Liver (tissue), 9 donors: ENCODE data around the gene DYNLT1. TPM values are rescaled to one million over a fixed set of nuclear protein-coding genes. Genes with fewer than 3 reads are reported as not detected.

Source experiments
- DNase-seq: peaks from one replicate; pipeline ENCODE4 v3.0.0-alpha.2; 2017; ENCODE audit warnings: low spot score
- H3K27ac ChIP-seq, 2 donors: one replicate each; pipeline ENCODE4 v1.7.0; 2013; ENCODE audit warnings: inconsistent platforms in 2 of 2, low read length in 2 of 2, control low read depth in 1 of 2, low read depth in 1 of 2, mild to moderate bottlenecking in 1 of 2
- H3K27me3 ChIP-seq, 4 donors: one replicate each; pipeline versions ENCODE4 v1.6.1 to v1.7.0; 2013; ENCODE audit warnings: low read length in 3 of 4, inconsistent platforms in 1 of 4, mild to moderate bottlenecking in 1 of 4, moderate library complexity in 1 of 4; ENCODE audit not compliant: control insufficient read depth in 4 of 4, insufficient read depth in 4 of 4
- H3K36me3 ChIP-seq, 4 donors: one replicate each; pipeline versions ENCODE4 v1.6.1 to v1.7.0; 2013; ENCODE audit warnings: low read length in 3 of 4, mild to moderate bottlenecking in 3 of 4, low read depth in 1 of 4, moderate library complexity in 1 of 4; ENCODE audit not compliant: control insufficient read depth in 4 of 4, insufficient read depth in 3 of 4
- H3K4me1 ChIP-seq, 4 donors: one replicate each; pipeline versions ENCODE4 v1.6.1 to v1.7.0; 2013; ENCODE audit warnings: low read length in 3 of 4, mild to moderate bottlenecking in 3 of 4, moderate library complexity in 1 of 4; ENCODE audit not compliant: control insufficient read depth in 4 of 4, insufficient read depth in 4 of 4
- H3K4me3 ChIP-seq, 3 donors: one replicate each; pipeline versions ENCODE4 v1.6.1 to v1.7.0; 2013; ENCODE audit warnings: low read length in 3 of 3, control low read depth in 1 of 3, low read depth in 1 of 3, mild to moderate bottlenecking in 1 of 3
- H3K9ac ChIP-seq, 2 donors: one replicate each; pipeline ENCODE4 v1.7.0; 2013; ENCODE audit warnings: low read length in 2 of 2, mild to moderate bottlenecking in 2 of 2, moderate library complexity in 2 of 2, control low read depth in 1 of 2, low read depth in 1 of 2
- H3K9me3 ChIP-seq, 4 donors: one replicate each; pipeline versions ENCODE4 v1.6.1 to v1.7.0; 2013; ENCODE audit warnings: low read length in 3 of 4; ENCODE audit not compliant: control insufficient read depth in 4 of 4
- EGR1 ChIP-seq, 2 donors: IDR thresholded peaks; 2 replicates each; pipeline ENCODE4 v1.6.1; 2016 to 2018; ENCODE audit warnings: antibody characterized with exemption in 2 of 2, low read depth in 2 of 2
- FOXA1 ChIP-seq: IDR thresholded peaks from 2 replicates; pipeline ENCODE4 v1.6.1; 2016; ENCODE audit warnings: antibody characterized with exemption
- FOXA2 ChIP-seq: IDR thresholded peaks from 2 replicates; pipeline ENCODE4 v1.6.1; 2016; ENCODE audit warnings: antibody characterized with exemption
- HNF4A ChIP-seq, 2 donors: conservative IDR thresholded peaks; 2 replicates each; pipeline ENCODE4 v1.6.1; 2016; ENCODE audit warnings: antibody characterized with exemption in 2 of 2, mild to moderate bottlenecking in 2 of 2
- JUND ChIP-seq, 2 donors: IDR thresholded peaks; 2 replicates each; pipeline ENCODE4 v1.6.1; 2016; ENCODE audit warnings: antibody characterized with exemption in 2 of 2
- RAD21 ChIP-seq, 2 donors: IDR thresholded peaks; 2 replicates each; pipeline ENCODE4 v1.6.1; 2016; ENCODE audit warnings: antibody characterized with exemption in 2 of 2, mild to moderate bottlenecking in 2 of 2
- REST ChIP-seq: IDR thresholded peaks from 2 replicates; pipeline ENCODE4 v1.6.1; 2016; ENCODE audit warnings: antibody characterized with exemption, mild to moderate bottlenecking
- RXRA ChIP-seq, 2 donors: IDR thresholded peaks; 2 replicates each; pipeline ENCODE4 v1.6.1; 2017 to 2018; ENCODE audit warnings: antibody characterized with exemption in 2 of 2, mild to moderate bottlenecking in 1 of 2
- YY1 ChIP-seq: IDR thresholded peaks from 2 replicates; pipeline ENCODE4 v1.6.1; 2016; ENCODE audit warnings: antibody characterized with exemption, mild to moderate bottlenecking
- ZBTB33 ChIP-seq: IDR thresholded peaks from 2 replicates; pipeline ENCODE4 v1.6.1; 2016; ENCODE audit warnings: antibody characterized with exemption
- WGBS: extraction: QIAGEN DNeasy Blood & Tissue Kit; methylation state at CpG from one replicate; pipeline ENCODE4 v1.1.7; 2013; 5-methylcytosine and 5-hydroxymethylcytosine counted together
- polyA plus RNA-seq, 2 donors: library from polyadenylated mRNA; stranded (reverse) in 1 of 2; unstranded in 1 of 2; fragments of 200-250 nt in 1 of 2; fragments of >200 nt in 1 of 2; fragmentation: Nextera tagmentation in 1 of 2; extraction: Ambion mirVana in 1 of 2; gene quantifications; one replicate each; pipeline versions ENCODE4 v1.2.1 to v1.2.3, GENCODE V29; 2013 to 2015
- total RNA-seq, 2 donors: library from RNA; depleted of rRNA; stranded (reverse); fragments of >200 nt; gene quantifications; one replicate each; pipeline ENCODE4 v1.2.3, GENCODE V29; 2014
- TF ChIP-seq, protein P1 (sequence below): fragments of 150-350 bp; IDR thresholded peaks from 2 replicates; pipeline ENCODE4 v1.5.1; 2017; ENCODE audit warnings: improper control_type of control experiment, low read depth, low read length; ENCODE audit not compliant: missing input control
- donor health status: healthy.
- donor health status: healthy.
- donor health status: healthy.
- donor health status: healthy.
- donor health status: healthy.

DYNLT1 gene
- total and polyA plus RNA-seq, 4 donors = 17.7 to 86.9 (median 38.3) TPM

DNA sequence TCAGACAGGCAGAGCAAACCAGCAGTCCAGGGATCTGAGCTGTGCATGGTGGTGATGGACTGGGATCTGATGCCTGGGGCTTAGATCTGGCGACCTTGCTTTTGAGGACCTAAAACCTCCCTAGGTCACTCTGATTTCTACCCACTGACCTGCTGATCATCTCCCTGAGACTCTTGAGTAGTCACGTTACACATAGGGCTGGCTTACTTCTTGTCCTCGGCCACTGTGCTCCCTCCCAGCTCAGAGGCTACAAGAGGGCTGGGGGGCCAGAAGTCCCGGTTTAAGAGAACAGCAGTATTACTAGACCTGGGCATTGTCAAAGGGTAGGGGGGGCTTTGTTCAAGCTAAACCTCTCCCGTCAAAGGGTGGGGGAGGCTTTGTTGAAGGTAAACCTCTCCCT lies 5.5 kb downstream of the DYNLT1 start:
- Histone ChIP-seq H3K9ac (no peak overlapping the region), H3K36me3 (peaks cover 4 to 23% (median 14%) of the 10 kb centered on the region in 4 donors), H3K4me3 (no peak overlapping the region), H3K9me3 (no peaks in the 10 kb centered on the region), H3K4me1 (peaks cover 0 to 12% (median 7%) of the 10 kb centered on the region in 4 donors), H3K27ac (no peak overlapping the region), H3K27me3 (no peaks in the 10 kb centered on the region)
- TF ChIP-seq, protein P1, sequence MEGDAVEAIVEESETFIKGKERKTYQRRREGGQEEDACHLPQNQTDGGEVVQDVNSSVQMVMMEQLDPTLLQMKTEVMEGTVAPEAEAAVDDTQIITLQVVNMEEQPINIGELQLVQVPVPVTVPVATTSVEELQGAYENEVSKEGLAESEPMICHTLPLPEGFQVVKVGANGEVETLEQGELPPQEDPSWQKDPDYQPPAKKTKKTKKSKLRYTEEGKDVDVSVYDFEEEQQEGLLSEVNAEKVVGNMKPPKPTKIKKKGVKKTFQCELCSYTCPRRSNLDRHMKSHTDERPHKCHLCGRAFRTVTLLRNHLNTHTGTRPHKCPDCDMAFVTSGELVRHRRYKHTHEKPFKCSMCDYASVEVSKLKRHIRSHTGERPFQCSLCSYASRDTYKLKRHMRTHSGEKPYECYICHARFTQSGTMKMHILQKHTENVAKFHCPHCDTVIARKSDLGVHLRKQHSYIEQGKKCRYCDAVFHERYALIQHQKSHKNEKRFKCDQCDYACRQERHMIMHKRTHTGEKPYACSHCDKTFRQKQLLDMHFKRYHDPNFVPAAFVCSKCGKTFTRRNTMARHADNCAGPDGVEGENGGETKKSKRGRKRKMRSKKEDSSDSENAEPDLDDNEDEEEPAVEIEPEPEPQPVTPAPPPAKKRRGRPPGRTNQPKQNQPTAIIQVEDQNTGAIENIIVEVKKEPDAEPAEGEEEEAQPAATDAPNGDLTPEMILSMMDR = no peak
- TF ChIP-seq RXRA (IDR thresholded peaks at IDR 0.05) (no peak), RAD21 (IDR thresholded peaks at IDR 0.05) (no peak), FOXA2 (no peak)
- WGBS = 95% methylated on average over 5 of the region's 5 CpGs
- DNase-seq = peak; percentile 24

DNA sequence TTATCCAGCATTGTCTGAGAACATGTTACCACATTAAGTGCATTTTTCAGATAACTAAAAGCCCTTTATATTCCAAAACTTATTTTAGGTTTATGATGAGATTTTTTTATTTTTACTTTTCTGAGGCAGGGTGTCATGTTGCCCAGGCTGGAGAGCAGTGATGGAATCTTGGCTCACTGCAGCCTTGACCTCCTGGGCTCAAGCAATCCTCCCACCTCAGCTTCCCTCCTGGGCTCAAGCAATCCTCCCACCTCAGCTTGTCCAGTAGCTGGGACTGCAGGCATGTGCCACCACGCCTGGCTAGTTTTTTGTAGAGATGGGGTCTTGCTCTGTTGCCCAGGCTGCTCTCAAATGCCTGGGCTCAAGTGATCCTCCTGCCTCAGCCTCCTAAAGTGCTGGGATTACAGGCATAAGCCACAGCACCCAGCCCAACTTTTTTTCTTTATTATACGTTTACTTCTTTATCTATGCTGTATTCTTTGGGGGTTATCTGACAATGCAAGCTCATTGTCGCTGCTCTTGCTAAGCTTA lies 6.2 kb downstream of the DYNLT1 start:
- TF ChIP-seq FOXA1 = no peak
- no peak for TF ChIP-seq JUND (IDR thresholded peaks at IDR 0.05)
- no peak for TF ChIP-seq RXRA (IDR thresholded peaks at IDR 0.05)
- TF ChIP-seq YY1 = no peak
- TF ChIP-seq FOXA2 = no peak
- TF ChIP-seq, protein P1 = no peak
- no peak for TF ChIP-seq ZBTB33
- TF ChIP-seq EGR1 (IDR thresholded peaks at IDR 0.05; ENCODE audit: low read depth in 2 of 2) = no peak
- TF ChIP-seq REST = no peak
- TF ChIP-seq HNF4A (conservative IDR thresholded peaks at IDR 0.05) = no peak
- Histone ChIP-seq H3K9ac (no peak overlapping the region), H3K4me1 (peaks cover 0 to 10% (median 6%) of the 10 kb centered on the region in 4 donors), H3K36me3 (peaks cover 4 to 23% (median 15%) of the 10 kb centered on the region in 4 donors), H3K27me3 (no peaks in the 10 kb centered on the region), H3K4me3 (no peak overlapping the region), H3K9me3 (no peaks in the 10 kb centered on the region), H3K27ac (no peak overlapping the region)
- whole genome bisulfite sequencing = 82% methylated on average over 3 of the region's 3 CpGs
- no peak for DNase-seq
